Endothelial cell (in vitro differentiated cells): Measurements from ENCODE around the gene BTG2. TPM values are rescaled to one million over a fixed set of nuclear protein-coding genes. Genes with fewer than 3 reads are reported as not detected.

Source experiments
- DNase-seq: peaks from one replicate; pipeline ENCODE4 v3.0.0; 2021; ENCODE audit warnings: low spot score
- H3K27ac Mint-ChIP-seq: one replicate; pipeline ENCODE4 v1.8.0; 2021; ENCODE audit warnings: mixed read lengths, inconsistent platforms; ENCODE audit not compliant: unreplicated experiment
- H3K27me3 Mint-ChIP-seq: one replicate; pipeline ENCODE4 v1.8.0; 2021; ENCODE audit warnings: mild to moderate bottlenecking, moderate library complexity, mixed read lengths, inconsistent platforms; ENCODE audit not compliant: unreplicated experiment
- H3K36me3 Mint-ChIP-seq: one replicate; pipeline ENCODE4 v1.8.0; 2021; ENCODE audit warnings: mild to moderate bottlenecking, low read depth, mixed read lengths, inconsistent platforms; ENCODE audit not compliant: unreplicated experiment
- H3K4me1 Mint-ChIP-seq: one replicate; pipeline ENCODE4 v1.8.0; 2021; ENCODE audit warnings: mild to moderate bottlenecking, mixed read lengths, inconsistent platforms; ENCODE audit not compliant: unreplicated experiment
- H3K4me3 Mint-ChIP-seq: one replicate; pipeline ENCODE4 v1.8.0; 2021; ENCODE audit warnings: mild to moderate bottlenecking, mixed read lengths, inconsistent platforms; ENCODE audit not compliant: unreplicated experiment
- H3K9me3 Mint-ChIP-seq: one replicate; pipeline ENCODE4 v1.8.0; 2021; ENCODE audit warnings: mixed read lengths, inconsistent platforms; ENCODE audit not compliant: unreplicated experiment
- CTCF ChIP-seq: fragments of 200-600 bp; sonication (generic); IDR thresholded peaks from one replicate; pipeline ENCODE4 v1.5.0; 2021; ENCODE audit warnings: antibody characterized with exemption; ENCODE audit not compliant: unreplicated experiment
- total RNA-seq: library from RNA; stranded (reverse); fragmentation: NEBNext Ultra II Directional; extraction: Animal tissue kit (Norgen Biotek cat#: 25700); gene quantifications from one replicate; pipeline ENCODE4 v1.2.1, GENCODE V29; 2021; ENCODE audit not compliant: unreplicated experiment

BTG2 gene
- total RNA-seq, 1 donor from 2014 or later = 80.0 TPM

- Mint-ChIP-seq H3K27me3 (peaks cover 27% of the 10 kb centered on the region), H3K27ac (peak overlapping the region; percentile 82), H3K4me3 (peak overlapping the region; percentile 31), H3K4me1 (peaks cover 61% of the 10 kb centered on the region), H3K9me3 (no peaks in the 10 kb centered on the region), H3K36me3 (no peaks in the 10 kb centered on the region)
- TF ChIP-seq CTCF = no peak
- DNase-seq = no peak
These were observed 15.9 kb upstream of the BTG2 start for GRCh38 chr1:203289281-203289981.

- H3K36me3 Mint-ChIP-seq = no peaks in the 10 kb centered on the region
- H3K4me1 Mint-ChIP-seq = peaks cover 61% of the 10 kb centered on the region
- DNase-seq = no peak
- H3K4me3 Mint-ChIP-seq = no peak overlapping the region
- peak overlapping the region; percentile 3 for H3K27ac Mint-ChIP-seq
- TF ChIP-seq CTCF = no peak
- H3K27me3 Mint-ChIP-seq = peaks cover 27% of the 10 kb centered on the region
- H3K9me3 Mint-ChIP-seq = no peaks in the 10 kb centered on the region
These were observed 15.4 kb upstream of the BTG2 start for GRCh38 chr1:203289982-203290260.

GRCh38 chr1:203290261-203291089 is 14.8 kb upstream of the BTG2 start:
- no peak for TF ChIP-seq CTCF
- no peaks in the 10 kb centered on the region for H3K36me3 Mint-ChIP-seq
- H3K27me3 Mint-ChIP-seq = peaks cover 27% of the 10 kb centered on the region
- H3K4me1 Mint-ChIP-seq = peaks cover 66% of the 10 kb centered on the region
- peak overlapping the region; percentile 3 for H3K27ac Mint-ChIP-seq
- no peak overlapping the region for H3K4me3 Mint-ChIP-seq
- no peaks in the 10 kb centered on the region for H3K9me3 Mint-ChIP-seq
- peak; percentile 63 for DNase-seq

GRCh38 chr1:203291201-203292096 is 13.9 kb upstream of the BTG2 start:
- no peaks in the 10 kb centered on the region for H3K9me3 Mint-ChIP-seq
- H3K4me1 Mint-ChIP-seq = peaks cover 70% of the 10 kb centered on the region
- H3K27me3 Mint-ChIP-seq = peaks cover 24% of the 10 kb centered on the region
- H3K27ac Mint-ChIP-seq = peak overlapping the region; percentile 57
- no peak overlapping the region for H3K4me3 Mint-ChIP-seq
- DNase-seq = no peak
- no peak for TF ChIP-seq CTCF
- no peaks in the 10 kb centered on the region for H3K36me3 Mint-ChIP-seq
